Suprapubic skin (tissue), 3 donors: ENCODE data around the gene GADL1.

Experiments
- EP300 ChIP-seq: sonication (generic); formaldehyde crosslinking; IDR thresholded peaks from one replicate; pipeline ENCODE4 v1.6.1; 2017; ENCODE audit warnings: antibody characterized with exemption
- POLR2A ChIP-seq, 2 donors: fragments of 450-650 bp; IDR thresholded peaks; one replicate each; pipeline ENCODE4 v1.6.1; 2017; ENCODE audit warnings: antibody characterized with exemption in 2 of 2, mild to moderate bottlenecking in 2 of 2, moderate library complexity in 2 of 2
- TF ChIP-seq, protein P1 (sequence below), 2 donors: fragments of 200-600 bp in 1 of 2; fragments of 450-650 bp in 1 of 2; sonication (generic) in 1 of 2; IDR thresholded peaks; one replicate each; pipeline ENCODE4 v1.5.1; 2016 to 2019; ENCODE audit warnings: antibody characterized with exemption in 2 of 2, mild to moderate bottlenecking in 1 of 2, moderate library complexity in 1 of 2

DNA sequence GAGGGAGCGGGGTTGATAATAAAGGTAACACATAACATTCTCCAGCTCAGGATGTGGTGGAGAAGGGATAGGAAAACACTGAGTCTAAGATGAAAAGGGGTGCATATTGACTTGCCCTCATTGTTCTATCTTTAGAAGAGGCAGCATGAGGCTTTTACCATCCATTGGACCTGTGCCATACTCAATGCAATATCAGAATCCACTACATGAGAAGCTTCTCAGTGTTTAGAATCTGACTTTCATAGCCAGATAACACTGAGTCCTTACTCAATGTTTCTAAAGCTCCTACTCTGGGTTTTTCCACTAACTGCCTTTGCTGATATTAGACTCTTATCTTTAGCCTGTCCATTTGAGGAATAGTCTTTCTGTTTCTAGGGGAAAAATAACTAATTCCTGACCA lies 24.3 kb upstream of the GADL1 start:
- TF ChIP-seq, protein P1, sequence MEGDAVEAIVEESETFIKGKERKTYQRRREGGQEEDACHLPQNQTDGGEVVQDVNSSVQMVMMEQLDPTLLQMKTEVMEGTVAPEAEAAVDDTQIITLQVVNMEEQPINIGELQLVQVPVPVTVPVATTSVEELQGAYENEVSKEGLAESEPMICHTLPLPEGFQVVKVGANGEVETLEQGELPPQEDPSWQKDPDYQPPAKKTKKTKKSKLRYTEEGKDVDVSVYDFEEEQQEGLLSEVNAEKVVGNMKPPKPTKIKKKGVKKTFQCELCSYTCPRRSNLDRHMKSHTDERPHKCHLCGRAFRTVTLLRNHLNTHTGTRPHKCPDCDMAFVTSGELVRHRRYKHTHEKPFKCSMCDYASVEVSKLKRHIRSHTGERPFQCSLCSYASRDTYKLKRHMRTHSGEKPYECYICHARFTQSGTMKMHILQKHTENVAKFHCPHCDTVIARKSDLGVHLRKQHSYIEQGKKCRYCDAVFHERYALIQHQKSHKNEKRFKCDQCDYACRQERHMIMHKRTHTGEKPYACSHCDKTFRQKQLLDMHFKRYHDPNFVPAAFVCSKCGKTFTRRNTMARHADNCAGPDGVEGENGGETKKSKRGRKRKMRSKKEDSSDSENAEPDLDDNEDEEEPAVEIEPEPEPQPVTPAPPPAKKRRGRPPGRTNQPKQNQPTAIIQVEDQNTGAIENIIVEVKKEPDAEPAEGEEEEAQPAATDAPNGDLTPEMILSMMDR (IDR thresholded peaks at IDR 0.05) = no peak
- TF ChIP-seq EP300 (no peak), POLR2A (IDR thresholded peaks at IDR 0.05) (no peak)
